GM23338 (cell line): ENCODE results near the gene KLHL17. TPM values are rescaled to one million over a fixed set of nuclear protein-coding genes. Genes with fewer than 3 reads are reported as not detected.

ENCODE experiments used
- ATAC-seq: fragments of 200-7000 bp; cut with Tn5 transposase; 3 replicates; pipeline ENCODE4 v1.9.1; 2020
- DNase-seq: peaks from one replicate; pipeline ENCODE4 v3.0.0-alpha.2; 2015; ENCODE audit warnings: low spot score
- H2AFZ ChIP-seq: fragments of 200-600 bp; sonication (generic); 2 replicates; pipeline ENCODE4 v1.8.0; 2016; ENCODE audit warnings: antibody characterized with exemption, mild to moderate bottlenecking, moderate library complexity
- H3F3A ChIP-seq: fragments of 200-600 bp; sonication (generic); replicated peaks from 2 replicates; pipeline ENCODE4 v1.8.0; 2017; ENCODE audit warnings: antibody characterized with exemption, mixed run types, low read depth
- H3K27ac ChIP-seq: fragments of 200-600 bp; sonication (generic); 2 replicates; pipeline ENCODE4 v1.6.1; 2016; ENCODE audit warnings: low read depth
- H3K27me3 ChIP-seq: fragments of 200-600 bp; sonication (generic); 2 replicates; pipeline ENCODE4 v1.8.0; 2016; ENCODE audit warnings: mild to moderate bottlenecking, mixed run types, moderate library complexity; ENCODE audit not compliant: insufficient read depth
- H3K36me3 ChIP-seq: fragments of 200-600 bp; sonication (generic); 2 replicates; pipeline ENCODE4 v1.8.0; 2016; ENCODE audit warnings: mild to moderate bottlenecking; ENCODE audit not compliant: insufficient read depth
- H3K4me1 ChIP-seq: fragments of 200-600 bp; sonication (generic); 2 replicates; pipeline ENCODE4 v1.8.0; 2016; ENCODE audit warnings: mild to moderate bottlenecking, moderate library complexity; ENCODE audit not compliant: insufficient read depth
- H3K4me2 ChIP-seq: fragments of 200-600 bp; sonication (generic); 2 replicates; pipeline ENCODE4 v1.7.1; 2017; ENCODE audit warnings: mixed run types
- H3K4me3 ChIP-seq: fragments of 200-600 bp; sonication (generic); 2 replicates; pipeline ENCODE4 v1.6.1; 2016; ENCODE audit warnings: mixed run types
- H3K79me2 ChIP-seq: fragments of 200-600 bp; sonication (generic); replicated peaks from 2 replicates; pipeline ENCODE4 v1.8.0; 2017; ENCODE audit warnings: mild to moderate bottlenecking; ENCODE audit not compliant: insufficient read depth
- H3K9me2 ChIP-seq: fragments of 200-600 bp; sonication (generic); 2 replicates; pipeline ENCODE4 v1.8.0; 2017; ENCODE audit not compliant: insufficient read depth
- H4K20me1 ChIP-seq: fragments of 200-600 bp; sonication (generic); replicated peaks from 2 replicates; pipeline ENCODE4 v1.8.0; 2017; ENCODE audit warnings: mild to moderate bottlenecking; ENCODE audit not compliant: insufficient read depth
- H3K27ac Mint-ChIP-seq: 2 replicates; pipeline ENCODE4 v1.8.0; 2020; ENCODE audit warnings: inconsistent platforms, mild to moderate bottlenecking, moderate library complexity, mixed read lengths
- H3K27me3 Mint-ChIP-seq: 3 replicates; pipeline ENCODE4 v1.8.0; 2022; ENCODE audit warnings: low read depth, mild to moderate bottlenecking, moderate library complexity, mixed read lengths, inconsistent platforms; ENCODE audit not compliant: insufficient read depth, poor library complexity
- H3K36me3 Mint-ChIP-seq: 3 replicates; pipeline ENCODE4 v1.8.0; 2021; ENCODE audit warnings: low read depth, mild to moderate bottlenecking, inconsistent platforms, moderate library complexity, mixed read lengths
- H3K4me1 Mint-ChIP-seq: 3 replicates; pipeline ENCODE4 v1.8.0; 2020; ENCODE audit warnings: mild to moderate bottlenecking, inconsistent platforms, mixed read lengths
- H3K4me3 Mint-ChIP-seq: 3 replicates; pipeline ENCODE4 v1.8.0; 2021; ENCODE audit warnings: moderate library complexity, mild to moderate bottlenecking, inconsistent platforms, mixed read lengths
- H3K9me3 Mint-ChIP-seq: 3 replicates; pipeline ENCODE4 v1.8.0; 2020; ENCODE audit warnings: moderate library complexity, mild to moderate bottlenecking, inconsistent platforms, mixed read lengths
- CREB1 ChIP-seq: fragments of 250-450 bp; sonication (Bioruptor Pico); IDR thresholded peaks from 2 replicates; pipeline ENCODE4 v1.5.0; 2020; ENCODE audit warnings: low read depth, mild to moderate bottlenecking, moderate library complexity
- EZH2 ChIP-seq: fragments of 200-600 bp; sonication (generic); IDR thresholded peaks from one replicate; pipeline ENCODE4 v1.8.0; 2017; ENCODE audit warnings: antibody characterized with exemption, mild to moderate bottlenecking, low read depth; ENCODE audit not compliant: unreplicated experiment
- EZH2phosphoT487 ChIP-seq: fragments of 200-600 bp; sonication (generic); IDR thresholded peaks from one replicate; pipeline ENCODE4 v1.8.1; 2018; ENCODE audit warnings: antibody characterized with exemption; ENCODE audit not compliant: unreplicated experiment
- NANOG ChIP-seq: IDR thresholded peaks from 2 replicates; pipeline ENCODE4 v1.6.1; 2016; ENCODE audit warnings: antibody characterized with exemption, borderline replicate concordance
- polyA plus RNA-seq: library from polyadenylated mRNA; unstranded; fragments of >200 nt; fragmentation: Nextera tagmentation; extraction: Ambion mirVana; gene quantifications from 2 replicates; pipeline ENCODE4 v1.2.1, GENCODE V29; 2016
- total RNA-seq: library from RNA; depleted of rRNA; stranded (reverse); fragments of >200 nt; shearing (Covaris generic); gene quantifications from 2 replicates; pipeline ENCODE4 v1.2.3, GENCODE V29; 2014
- TF ChIP-seq, protein P1 (sequence below), 2 experiments: fragments of 200-600 bp in 1 of 2; sonication (generic) in 1 of 2; conservative IDR thresholded peaks; 2 replicates each; pipeline versions ENCODE4 v1.5.1 to v1.6.1; 2016 to 2017; ENCODE audit warnings: antibody characterized with exemption in 2 of 2, low read depth in 2 of 2, mild to moderate bottlenecking in 2 of 2, moderate library complexity in 1 of 2
- TF ChIP-seq, protein P2 (sequence below): IDR thresholded peaks from one replicate; pipeline ENCODE4 v1.6.1; 2018; ENCODE audit warnings: antibody characterized with exemption; ENCODE audit not compliant: unreplicated experiment

Gene KLHL17
- total and polyA plus RNA-seq, 2 experiments from 2014 or later, result 16.5 to 37.1 TPM

DNA sequence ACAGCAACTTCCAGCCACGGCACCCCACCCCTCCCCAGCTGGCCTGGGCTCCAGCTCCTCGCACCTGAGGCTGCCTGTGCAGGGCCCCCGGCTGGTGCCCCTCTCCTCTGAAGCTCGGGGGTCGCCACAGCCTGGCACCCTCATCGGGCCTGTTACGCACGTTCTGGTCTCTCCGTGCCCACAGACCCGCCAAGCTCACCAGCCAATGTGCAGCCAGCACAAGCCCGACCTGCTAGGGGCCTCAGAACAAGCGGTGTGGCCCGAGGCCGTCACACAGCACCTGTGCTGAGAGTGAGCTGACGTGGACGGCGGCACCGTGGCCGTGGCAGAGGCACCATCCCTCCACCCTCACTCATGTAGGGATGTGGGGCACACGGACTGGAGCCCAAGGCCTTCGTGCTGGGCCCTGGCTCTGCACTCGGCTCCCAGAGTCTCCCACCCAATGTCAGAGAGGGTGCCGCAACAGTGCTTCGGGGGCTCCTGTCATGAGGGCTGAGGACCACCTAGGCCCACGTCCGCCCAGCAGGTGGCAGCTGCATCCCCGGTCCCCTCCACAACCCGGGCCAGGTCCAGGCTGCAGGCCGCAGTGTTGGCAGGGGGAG lies 41.0 kb upstream of the KLHL17 start:
- no peaks in the 10 kb centered on the region for H3K9me2 ChIP-seq
- H3K27me3 Mint-ChIP-seq, result peaks cover 68% of the 10 kb centered on the region
- H3K4me3 ChIP-seq, result no peak overlapping the region
- ATAC-seq, result no peak
- peaks cover 17% of the 10 kb centered on the region for H3K4me1 Mint-ChIP-seq
- H3K4me1 ChIP-seq, result peaks cover 6% of the 10 kb centered on the region; the same call in 1 of the 2 replicates
- H3K27me3 ChIP-seq, result peaks cover 87% of the 10 kb centered on the region
- no peak overlapping the region for H2AFZ ChIP-seq
- no peak for DNase-seq
- H4K20me1 ChIP-seq, result no peaks in the 10 kb centered on the region; the same call in 1 of the 2 replicates
- no peak overlapping the region for H3K4me2 ChIP-seq
- H3K36me3 ChIP-seq, result no peaks in the 10 kb centered on the region
- no peak overlapping the region for H3K27ac Mint-ChIP-seq
- no peaks in the 10 kb centered on the region for H3K9me3 Mint-ChIP-seq
- no peaks in the 10 kb centered on the region for H3K79me2 ChIP-seq
- TF ChIP-seq, protein P1, sequence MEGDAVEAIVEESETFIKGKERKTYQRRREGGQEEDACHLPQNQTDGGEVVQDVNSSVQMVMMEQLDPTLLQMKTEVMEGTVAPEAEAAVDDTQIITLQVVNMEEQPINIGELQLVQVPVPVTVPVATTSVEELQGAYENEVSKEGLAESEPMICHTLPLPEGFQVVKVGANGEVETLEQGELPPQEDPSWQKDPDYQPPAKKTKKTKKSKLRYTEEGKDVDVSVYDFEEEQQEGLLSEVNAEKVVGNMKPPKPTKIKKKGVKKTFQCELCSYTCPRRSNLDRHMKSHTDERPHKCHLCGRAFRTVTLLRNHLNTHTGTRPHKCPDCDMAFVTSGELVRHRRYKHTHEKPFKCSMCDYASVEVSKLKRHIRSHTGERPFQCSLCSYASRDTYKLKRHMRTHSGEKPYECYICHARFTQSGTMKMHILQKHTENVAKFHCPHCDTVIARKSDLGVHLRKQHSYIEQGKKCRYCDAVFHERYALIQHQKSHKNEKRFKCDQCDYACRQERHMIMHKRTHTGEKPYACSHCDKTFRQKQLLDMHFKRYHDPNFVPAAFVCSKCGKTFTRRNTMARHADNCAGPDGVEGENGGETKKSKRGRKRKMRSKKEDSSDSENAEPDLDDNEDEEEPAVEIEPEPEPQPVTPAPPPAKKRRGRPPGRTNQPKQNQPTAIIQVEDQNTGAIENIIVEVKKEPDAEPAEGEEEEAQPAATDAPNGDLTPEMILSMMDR (conservative IDR thresholded peaks at IDR 0.05; ENCODE audit: low read depth in 2 of 2), result peak in 1 of 2 experiments; percentile 21; a peak in 1 of 4 replicates
- TF ChIP-seq NANOG, result no peak
- H3K4me3 Mint-ChIP-seq, result no peak overlapping the region
- no peaks in the 10 kb centered on the region for H3F3A ChIP-seq
- H3K27ac ChIP-seq, result no peak overlapping the region
- no peaks in the 10 kb centered on the region for H3K36me3 Mint-ChIP-seq

DNA sequence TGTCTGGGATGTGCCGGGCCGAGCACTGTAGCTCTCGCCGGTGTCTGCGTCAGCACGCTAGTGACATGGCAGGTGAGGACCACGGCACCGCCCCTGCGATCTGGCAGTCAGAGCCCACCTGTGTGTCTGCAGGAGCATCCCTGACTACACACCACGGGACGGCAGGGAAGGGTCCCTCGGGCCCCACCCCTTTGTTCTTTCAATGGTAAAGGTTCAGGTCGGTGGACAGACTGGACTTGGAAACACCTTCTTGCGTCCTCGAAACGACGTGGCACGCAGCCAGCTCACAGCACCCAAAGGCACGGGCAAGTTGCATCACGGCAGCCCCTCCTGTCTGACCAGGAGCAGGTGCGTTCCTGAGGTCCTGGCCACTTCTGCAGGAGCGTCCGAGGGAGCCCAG lies 40.4 kb upstream of the KLHL17 start:
- no peak overlapping the region for H3K4me3 ChIP-seq
- H3K27me3 ChIP-seq, result peaks cover 91% of the 10 kb centered on the region
- Mint-ChIP-seq H3K4me3 (no peak overlapping the region), H3K4me1 (peaks cover 17% of the 10 kb centered on the region), H3K27me3 (peaks cover 67% of the 10 kb centered on the region), H3K9me3 (no peaks in the 10 kb centered on the region), H3K27ac (no peak overlapping the region), H3K36me3 (no peaks in the 10 kb centered on the region)
- peaks cover 6% of the 10 kb centered on the region; the same call in 1 of the 2 replicates for H3K4me1 ChIP-seq
- no peak overlapping the region for H3K27ac ChIP-seq
- TF ChIP-seq, protein P2, sequence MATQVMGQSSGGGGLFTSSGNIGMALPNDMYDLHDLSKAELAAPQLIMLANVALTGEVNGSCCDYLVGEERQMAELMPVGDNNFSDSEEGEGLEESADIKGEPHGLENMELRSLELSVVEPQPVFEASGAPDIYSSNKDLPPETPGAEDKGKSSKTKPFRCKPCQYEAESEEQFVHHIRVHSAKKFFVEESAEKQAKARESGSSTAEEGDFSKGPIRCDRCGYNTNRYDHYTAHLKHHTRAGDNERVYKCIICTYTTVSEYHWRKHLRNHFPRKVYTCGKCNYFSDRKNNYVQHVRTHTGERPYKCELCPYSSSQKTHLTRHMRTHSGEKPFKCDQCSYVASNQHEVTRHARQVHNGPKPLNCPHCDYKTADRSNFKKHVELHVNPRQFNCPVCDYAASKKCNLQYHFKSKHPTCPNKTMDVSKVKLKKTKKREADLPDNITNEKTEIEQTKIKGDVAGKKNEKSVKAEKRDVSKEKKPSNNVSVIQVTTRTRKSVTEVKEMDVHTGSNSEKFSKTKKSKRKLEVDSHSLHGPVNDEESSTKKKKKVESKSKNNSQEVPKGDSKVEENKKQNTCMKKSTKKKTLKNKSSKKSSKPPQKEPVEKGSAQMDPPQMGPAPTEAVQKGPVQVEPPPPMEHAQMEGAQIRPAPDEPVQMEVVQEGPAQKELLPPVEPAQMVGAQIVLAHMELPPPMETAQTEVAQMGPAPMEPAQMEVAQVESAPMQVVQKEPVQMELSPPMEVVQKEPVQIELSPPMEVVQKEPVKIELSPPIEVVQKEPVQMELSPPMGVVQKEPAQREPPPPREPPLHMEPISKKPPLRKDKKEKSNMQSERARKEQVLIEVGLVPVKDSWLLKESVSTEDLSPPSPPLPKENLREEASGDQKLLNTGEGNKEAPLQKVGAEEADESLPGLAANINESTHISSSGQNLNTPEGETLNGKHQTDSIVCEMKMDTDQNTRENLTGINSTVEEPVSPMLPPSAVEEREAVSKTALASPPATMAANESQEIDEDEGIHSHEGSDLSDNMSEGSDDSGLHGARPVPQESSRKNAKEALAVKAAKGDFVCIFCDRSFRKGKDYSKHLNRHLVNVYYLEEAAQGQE, result no peak
- no peak for TF ChIP-seq CREB1 (CRISPR knock-in tag)
- TF ChIP-seq, protein P1 (conservative IDR thresholded peaks at IDR 0.05; ENCODE audit: low read depth in 2 of 2), result no peak
- no peak for TF ChIP-seq EZH2
- TF ChIP-seq EZH2phosphoT487, result no peak
- no peak overlapping the region for H3K4me2 ChIP-seq
- no peaks in the 10 kb centered on the region for H3K36me3 ChIP-seq
- H2AFZ ChIP-seq, result no peak overlapping the region
- H3F3A ChIP-seq, result no peaks in the 10 kb centered on the region
- H3K9me2 ChIP-seq, result no peaks in the 10 kb centered on the region
- ATAC-seq (no peak), DNase-seq (no peak)
- no peaks in the 10 kb centered on the region; the same call in 1 of the 2 replicates for H4K20me1 ChIP-seq
- no peaks in the 10 kb centered on the region for H3K79me2 ChIP-seq
